ENCODE data around the gene HPX.

- no peak for TF ChIP-seq EP300 (IDR thresholded peaks at IDR 0.05)
- TF ChIP-seq CBX8 (IDR thresholded peaks at IDR 0.05): no peak
- TF ChIP-seq PBX3 (IDR thresholded peaks at IDR 0.05): no peak
These were observed 32.9 kb upstream of the HPX start, which contains the start of gene TRIM3 for GRCh38 chr11:6473451-6474412.
